AG09319 (cell line): ENCODE results near the gene SH3GLB1.

Experiments used
- DNase-seq: peaks from one replicate; pipeline ENCODE4 v3.0.0-alpha.2; 2010; ENCODE audit warnings: low read depth; ENCODE audit errors: extremely low read depth
- CTCF ChIP-seq: IDR thresholded peaks from 2 replicates; pipeline ENCODE4 v1.5.1; 2011; ENCODE audit warnings: low read depth, mild to moderate bottlenecking, inconsistent platforms, low read length, moderate library complexity

SH3GLB1 gene

GRCh38 chr1:86753700-86754099 lies 49.3 kb downstream of the SH3GLB1 start:
- TF ChIP-seq CTCF: no peak
- DNase-seq: no peak

- TF ChIP-seq CTCF: no peak
- no peak for DNase-seq
These were observed 50.0 kb downstream of the SH3GLB1 start for GRCh38 chr1:86754265-86754974.

- no peak for TF ChIP-seq CTCF
- DNase-seq: no peak
These were observed 51.7 kb downstream of the SH3GLB1 start for GRCh38 chr1:86756062-86756406.

GRCh38 chr1:86757272-86757984 lies 53.1 kb downstream of the SH3GLB1 start:
- peak; percentile 40 for DNase-seq
- no peak for TF ChIP-seq CTCF

- DNase-seq: no peak
- no peak for TF ChIP-seq CTCF
These were observed 54.2 kb downstream of the SH3GLB1 start for GRCh38 chr1:86758570-86758969.

- DNase-seq: no peak
- TF ChIP-seq CTCF: no peak
These were observed 55.8 kb downstream of the SH3GLB1 start for GRCh38 chr1:86760199-86760598.

GRCh38 chr1:86762336-86762735 lies 58.0 kb downstream of the SH3GLB1 start:
- DNase-seq: no peak
- TF ChIP-seq CTCF: no peak
